ENCODE measurements around the gene ZNF414.

ZNF414 gene

GRCh38 chr19:8461891-8462290, 52.1 kb downstream of the ZNF414 start:
- no peak for DNase-seq

DNA sequence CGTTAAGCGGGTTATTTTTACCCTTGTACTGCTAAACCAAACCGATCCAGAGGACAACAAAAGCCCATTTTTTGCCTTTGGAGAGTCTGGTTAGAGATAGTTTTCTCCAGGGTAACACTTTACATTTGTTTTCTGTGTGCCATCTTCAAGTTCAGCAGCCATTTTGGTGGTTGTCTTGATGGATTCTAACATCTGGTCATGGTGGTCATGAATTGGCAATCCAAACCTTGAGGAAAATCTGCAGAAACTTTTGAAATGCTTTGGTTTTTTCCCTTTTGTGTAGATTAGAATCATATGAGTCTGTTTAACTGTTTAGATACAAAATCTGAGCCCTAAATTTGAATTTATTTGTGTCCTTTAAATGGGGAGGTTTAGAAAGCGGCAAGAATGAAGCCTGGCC, 52.6 kb downstream of the ZNF414 start:
- DNase-seq, result no peak

DNA sequence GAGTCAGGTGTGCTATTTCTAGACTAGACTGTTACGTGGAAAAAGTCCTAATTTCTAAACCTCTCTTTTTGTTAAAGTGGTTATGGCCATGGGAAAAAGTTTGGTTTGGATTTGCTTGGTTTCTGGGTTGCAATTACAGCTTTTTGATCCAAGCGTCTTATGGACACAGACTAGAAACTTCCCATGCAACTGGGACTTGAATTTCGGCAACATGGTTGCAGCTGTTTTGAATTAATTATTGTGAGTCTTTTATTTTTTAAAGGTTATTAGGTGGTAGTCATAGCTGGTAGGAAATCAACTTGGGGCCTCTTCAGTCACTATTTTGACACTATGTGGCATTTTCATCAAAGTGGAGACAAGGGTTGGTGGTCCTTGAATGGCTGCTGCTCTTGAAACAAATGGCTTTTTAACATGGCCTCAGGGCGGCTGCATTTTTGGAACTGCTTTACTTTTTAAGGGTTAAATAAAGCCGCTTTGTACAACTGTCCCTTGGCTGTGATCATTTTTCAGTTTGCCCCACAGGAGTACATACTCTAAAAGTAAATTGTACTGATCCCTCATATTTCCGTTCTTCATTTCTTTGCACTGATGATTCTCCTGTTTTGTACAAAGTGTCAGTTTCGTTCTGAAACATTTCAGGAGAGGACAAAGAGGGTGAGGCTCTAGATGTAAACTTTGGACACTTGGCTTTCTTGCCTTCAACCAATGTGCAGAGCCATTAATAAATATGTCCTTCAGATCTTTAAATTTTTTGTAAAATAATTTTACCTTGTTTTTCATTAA, 53.3 kb downstream of the ZNF414 start:
- DNase-seq, result no peak

Measured in NCI-H510A (cell line).